ENCODE data around the gene MRPL37. TPM values are rescaled to one million over a fixed set of nuclear protein-coding genes. Genes with fewer than 3 reads are reported as not detected.

The MRPL37 gene
- total RNA-seq, 2 experiments from 2014 or later, result 88.0 to 91.9 TPM

- no peak for DNase-seq
- ChIA-PET CTCF (no interaction called here), POLR2A (no interaction called here)
- Mint-ChIP-seq H3K4me3 (no peak overlapping the region), H3K9me3 (no peaks in the 10 kb centered on the region), H3K27ac (no peak overlapping the region), H3K4me1 (peaks cover 8% of the 10 kb centered on the region), H3K36me3 (ENCODE audit: low read depth) (peaks cover 5% of the 10 kb centered on the region), H3K27me3 (no peaks in the 10 kb centered on the region)
Observed at GRCh38 chr1:54255026-54255702, 55.2 kb downstream of the MRPL37 start.

GRCh38 chr1:54256522-54257345, 56.8 kb downstream of the MRPL37 start:
- Mint-ChIP-seq H3K27me3 (no peaks in the 10 kb centered on the region), H3K4me1 (peaks cover 8% of the 10 kb centered on the region), H3K36me3 (ENCODE audit: low read depth) (peaks cover 3% of the 10 kb centered on the region), H3K4me3 (no peak overlapping the region), H3K27ac (no peak overlapping the region), H3K9me3 (no peaks in the 10 kb centered on the region)
- CTCF ChIA-PET, result no interaction called here
- no peak for DNase-seq
- POLR2A ChIA-PET, result no interaction called here

- ChIA-PET POLR2A (no interaction called here), CTCF (no interaction called here)
- no peak overlapping the region for H3K27ac Mint-ChIP-seq
Observed at GRCh38 chr1:54257346-54257620, 57.3 kb downstream of the MRPL37 start.

GRCh38 chr1:54257876-54258275, 57.9 kb downstream of the MRPL37 start:
- H3K27ac Mint-ChIP-seq, result no peak overlapping the region
- DNase-seq, result no peak
- ChIA-PET CTCF (no interaction called here), POLR2A (no interaction called here)
- no peaks in the 10 kb centered on the region for H3K27me3 Mint-ChIP-seq
- no peaks in the 10 kb centered on the region for H3K9me3 Mint-ChIP-seq
- H3K4me3 Mint-ChIP-seq, result no peak overlapping the region
- H3K36me3 Mint-ChIP-seq (ENCODE audit: low read depth), result peaks cover 2% of the 10 kb centered on the region
- H3K4me1 Mint-ChIP-seq, result peaks cover 5% of the 10 kb centered on the region

More at GRCh38 chr1:54257346-54257620, 57.3 kb downstream of the MRPL37 start:
- Mint-ChIP-seq H3K36me3 (ENCODE audit: low read depth) (peaks cover 3% of the 10 kb centered on the region), H3K4me3 (no peak overlapping the region), H3K9me3 (no peaks in the 10 kb centered on the region), H3K4me1 (peaks cover 8% of the 10 kb centered on the region), H3K27me3 (no peaks in the 10 kb centered on the region)
- DNase-seq, result no peak

- DNase-seq, result no peak
- CTCF ChIA-PET, result interaction anchor here (0.9 kb wide), 1 partner anchor 185 kb away, joined by 3 read pairs; no protein-coding TSS in a partner anchor
- H3K4me1 Mint-ChIP-seq, result peaks cover 16% of the 10 kb centered on the region
- no peaks in the 10 kb centered on the region for H3K9me3 Mint-ChIP-seq
- POLR2A ChIA-PET, result no interaction called here
- no peaks in the 10 kb centered on the region for H3K27me3 Mint-ChIP-seq
- no peak overlapping the region for H3K4me3 Mint-ChIP-seq
- H3K27ac Mint-ChIP-seq, result no peak overlapping the region
- peaks cover 3% of the 10 kb centered on the region for H3K36me3 Mint-ChIP-seq (ENCODE audit: low read depth)
Observed at GRCh38 chr1:54259546-54260140, 59.7 kb downstream of the MRPL37 start.

GRCh38 chr1:54260810-54261209, 60.8 kb downstream of the MRPL37 start:
- CTCF ChIA-PET, result no interaction called here
- DNase-seq, result no peak
- no peaks in the 10 kb centered on the region for H3K9me3 Mint-ChIP-seq
- POLR2A ChIA-PET, result no interaction called here
- no peak overlapping the region for H3K4me3 Mint-ChIP-seq
- peaks cover 20% of the 10 kb centered on the region for H3K4me1 Mint-ChIP-seq
- H3K27ac Mint-ChIP-seq, result no peak overlapping the region
- peaks cover 3% of the 10 kb centered on the region for H3K36me3 Mint-ChIP-seq (ENCODE audit: low read depth)
- H3K27me3 Mint-ChIP-seq, result no peaks in the 10 kb centered on the region

GRCh38 chr1:54262244-54262643, 62.3 kb downstream of the MRPL37 start:
- Mint-ChIP-seq H3K4me3 (no peak overlapping the region), H3K4me1 (peaks cover 19% of the 10 kb centered on the region), H3K36me3 (ENCODE audit: low read depth) (peaks cover 3% of the 10 kb centered on the region), H3K27me3 (no peaks in the 10 kb centered on the region), H3K9me3 (no peaks in the 10 kb centered on the region), H3K27ac (no peak overlapping the region)
- ChIA-PET CTCF (no interaction called here), POLR2A (interaction anchor here (1.0 kb wide), 1 partner anchor 62 kb away, joined by 3 read pairs; the partner anchor contains the start of gene MRPL37)
- no peak for DNase-seq

- Mint-ChIP-seq H3K27ac (peak overlapping the region; percentile 56), H3K4me1 (peaks cover 16% of the 10 kb centered on the region), H3K4me3 (peak overlapping the region; percentile 7), H3K27me3 (no peaks in the 10 kb centered on the region), H3K36me3 (ENCODE audit: low read depth) (peaks cover 3% of the 10 kb centered on the region), H3K9me3 (no peaks in the 10 kb centered on the region)
- POLR2A ChIA-PET, result no interaction called here
- CTCF ChIA-PET, result interaction anchor here (0.7 to 1.4 kb wide), 2 partner anchors 11 to 82 kb away, joined by 4 read pairs; no protein-coding TSS in a partner anchor
- DNase-seq, result no peak
Observed at GRCh38 chr1:54263601-54264226, 63.7 kb downstream of the MRPL37 start.

GRCh38 chr1:54265126-54265525, 65.2 kb downstream of the MRPL37 start:
- Mint-ChIP-seq H3K27me3 (no peaks in the 10 kb centered on the region), H3K4me3 (no peak overlapping the region), H3K9me3 (no peaks in the 10 kb centered on the region), H3K36me3 (ENCODE audit: low read depth) (peaks cover 3% of the 10 kb centered on the region), H3K4me1 (peaks cover 16% of the 10 kb centered on the region), H3K27ac (no peak overlapping the region)
- no peak for DNase-seq
- ChIA-PET POLR2A (no interaction called here), CTCF (no interaction called here)

GRCh38 chr1:54265659-54266058, 65.7 kb downstream of the MRPL37 start:
- H3K27ac Mint-ChIP-seq, result no peak overlapping the region
- H3K9me3 Mint-ChIP-seq, result no peaks in the 10 kb centered on the region
- ChIA-PET POLR2A (no interaction called here), CTCF (no interaction called here)
- peaks cover 16% of the 10 kb centered on the region for H3K4me1 Mint-ChIP-seq
- H3K27me3 Mint-ChIP-seq, result no peaks in the 10 kb centered on the region
- H3K36me3 Mint-ChIP-seq (ENCODE audit: low read depth), result peaks cover 3% of the 10 kb centered on the region
- no peak for DNase-seq
- H3K4me3 Mint-ChIP-seq, result no peak overlapping the region

- H3K27ac Mint-ChIP-seq, result no peak overlapping the region
- H3K9me3 Mint-ChIP-seq, result no peaks in the 10 kb centered on the region
- no peak for DNase-seq
- POLR2A ChIA-PET, result no interaction called here
- CTCF ChIA-PET, result no interaction called here
- no peak overlapping the region for H3K4me3 Mint-ChIP-seq
- H3K27me3 Mint-ChIP-seq, result no peaks in the 10 kb centered on the region
- peaks cover 16% of the 10 kb centered on the region for H3K4me1 Mint-ChIP-seq
- peaks cover 3% of the 10 kb centered on the region for H3K36me3 Mint-ChIP-seq (ENCODE audit: low read depth)
Observed at GRCh38 chr1:54266195-54266594, 66.2 kb downstream of the MRPL37 start.

GRCh38 chr1:54266908-54267307, 66.9 kb downstream of the MRPL37 start:
- H3K9me3 Mint-ChIP-seq, result no peaks in the 10 kb centered on the region

More at GRCh38 chr1:54266908-54267307, 66.9 kb downstream of the MRPL37 start:
- Mint-ChIP-seq H3K27me3 (no peaks in the 10 kb centered on the region), H3K27ac (no peak overlapping the region), H3K36me3 (ENCODE audit: low read depth) (peaks cover 3% of the 10 kb centered on the region), H3K4me1 (peaks cover 16% of the 10 kb centered on the region), H3K4me3 (no peak overlapping the region)
- CTCF ChIA-PET, result no interaction called here
- DNase-seq, result no peak
- POLR2A ChIA-PET, result interaction anchor here (1.6 kb wide), 1 partner anchor 10 kb away, joined by 5 read pairs; no protein-coding TSS in a partner anchor

Measured in activated CD4-positive, alpha-beta memory T cell treated with anti-CD3 and anti-CD28 coated beads, Interleukin-2, amount 10 ng/mL, durations not matched to agents 7 days and 5 days (primary cell).